ENCODE results near the gene SLC45A1.
"Not testable (repeated sequence)": the region's sequence is repeated elsewhere in the genome, so short reads cannot be mapped to it uniquely, and the experiment has no call there.

Gene SLC45A1

GRCh38 chr1:8367571-8368194 is 49.8 kb downstream of the SLC45A1 start:
- no peak for DNase-seq (ENCODE audit: low spot score)

- no peak for DNase-seq (ENCODE audit: low spot score)
These were observed 51.2 kb downstream of the SLC45A1 start for GRCh38 chr1:8368956-8369639.

GRCh38 chr1:8370046-8370881 is 52.4 kb downstream of the SLC45A1 start:
- DNase-seq (ENCODE audit: low spot score), result no peak

- no peak for DNase-seq (ENCODE audit: low spot score)
These were observed 53.0 kb downstream of the SLC45A1 start for GRCh38 chr1:8370905-8371315.

- DNase-seq (ENCODE audit: low spot score), result no peak
These were observed 53.6 kb downstream of the SLC45A1 start for GRCh38 chr1:8371372-8371991.

- no peak for DNase-seq (ENCODE audit: low spot score)
These were observed 55.2 kb downstream of the SLC45A1 start for GRCh38 chr1:8373125-8373524.

- no peak for DNase-seq (ENCODE audit: low spot score)
These were observed 55.8 kb downstream of the SLC45A1 start for GRCh38 chr1:8373581-8374241.

- DNase-seq (ENCODE audit: low spot score), result no peak
These were observed 56.4 kb downstream of the SLC45A1 start for GRCh38 chr1:8374356-8374755.

GRCh38 chr1:8374812-8375211 is 56.9 kb downstream of the SLC45A1 start:
- no peak for DNase-seq (ENCODE audit: low spot score)

GRCh38 chr1:8376358-8376840 is 58.5 kb downstream of the SLC45A1 start:
- no peak for DNase-seq (ENCODE audit: low spot score)

- DNase-seq (ENCODE audit: low spot score), result no peak
These were observed 59.5 kb downstream of the SLC45A1 start for GRCh38 chr1:8377271-8377981.

- no peak for DNase-seq (ENCODE audit: low spot score)
These were observed 60.3 kb downstream of the SLC45A1 start for GRCh38 chr1:8378178-8378577.

GRCh38 chr1:8378981-8379470 is 61.1 kb downstream of the SLC45A1 start:
- DNase-seq (ENCODE audit: low spot score), result no peak

- no peak for DNase-seq (ENCODE audit: low spot score)
These were observed 61.7 kb downstream of the SLC45A1 start for GRCh38 chr1:8379513-8380186.

- not testable (repeated sequence) for DNase-seq (ENCODE audit: low spot score)
These were observed 62.4 kb downstream of the SLC45A1 start for GRCh38 chr1:8380310-8380709.

GRCh38 chr1:8381618-8382017 is 63.7 kb downstream of the SLC45A1 start:
- no peak for DNase-seq (ENCODE audit: low spot score)

- DNase-seq (ENCODE audit: low spot score), result no peak
These were observed 64.2 kb downstream of the SLC45A1 start for GRCh38 chr1:8382051-8382505.

GRCh38 chr1:8382608-8383505 is 64.9 kb downstream of the SLC45A1 start:
- DNase-seq (ENCODE audit: low spot score), result no peak

GRCh38 chr1:8384088-8384487 is 66.2 kb downstream of the SLC45A1 start:
- DNase-seq (ENCODE audit: low spot score), result no peak

Measured in LoVo (cell line).